Gastroesophageal sphincter (tissue), 4 donors: ENCODE data around the gene UAP1L1. TPM values are rescaled to one million over a fixed set of nuclear protein-coding genes. Genes with fewer than 3 reads are reported as not detected.

Source experiments
- ATAC-seq: fragments of 150-250 bp; one replicate; pipeline ENCODE4 v1.9.1; 2016; ENCODE audit warnings: mild to moderate bottlenecking, moderate library complexity
- H3K27ac ChIP-seq, 4 donors: fragments of 200-600 bp; sonication (generic) in 3 of 4; 1 replicate in 3 of 4; 2 replicates in 1 of 4; pipeline ENCODE4 v1.5.1; 2016 to 2019
- H3K27me3 ChIP-seq: fragments of 200-600 bp; sonication (generic); one replicate; pipeline ENCODE4 v1.5.1; 2019
- H3K36me3 ChIP-seq, 2 donors: fragments of 200-600 bp; sonication (generic); one replicate each; pipeline ENCODE4 v1.5.1; 2019; ENCODE audit warnings: control low read depth in 1 of 2
- H3K4me1 ChIP-seq, 3 donors: fragments of 200-600 bp; sonication (generic); 1 replicate in 2 of 3; 2 replicates in 1 of 3; pipeline ENCODE4 v1.5.1; 2016 to 2019; ENCODE audit warnings: control low read depth in 2 of 3
- H3K4me3 ChIP-seq, 2 donors: fragments of 200-600 bp; sonication (generic); one replicate each; pipeline ENCODE4 v1.5.1; 2019; ENCODE audit warnings: mild to moderate bottlenecking in 1 of 2, moderate library complexity in 1 of 2
- H3K9me3 ChIP-seq, 3 donors: fragments of 200-600 bp; sonication (generic); one replicate each; pipeline ENCODE4 v1.5.1; 2017 to 2019; ENCODE audit warnings: control low read depth in 2 of 3
- EP300 ChIP-seq: sonication (generic); formaldehyde crosslinking; IDR thresholded peaks from one replicate; pipeline ENCODE4 v1.6.1; 2017; ENCODE audit warnings: antibody characterized with exemption, mild to moderate bottlenecking
- POLR2A ChIP-seq, 2 donors: fragments of 450-650 bp; IDR thresholded peaks; one replicate each; pipeline ENCODE4 v1.6.1; 2017; ENCODE audit warnings: antibody characterized with exemption in 2 of 2, mild to moderate bottlenecking in 2 of 2, moderate library complexity in 1 of 2
- POLR2AphosphoS5 ChIP-seq: sonication (generic); formaldehyde crosslinking; IDR thresholded peaks from one replicate; pipeline ENCODE4 v1.6.1; 2017; ENCODE audit warnings: antibody characterized with exemption
- WGBS, 2 donors: methylation state at CpG; one replicate each; pipeline ENCODE4 v1.1.5; 2018; ENCODE audit warnings: low coverage in 1 of 2; 5-methylcytosine and 5-hydroxymethylcytosine counted together
- total RNA-seq, 4 donors: library from RNA; depleted of rRNA; stranded (reverse); fragments of >200 nt; gene quantifications; one replicate each; pipeline ENCODE4 v1.1.0, GENCODE V29; 2016
- TF ChIP-seq, protein P1 (sequence below), 4 experiments: fragments of 200-600 bp in 2 of 4; fragments of 450-650 bp in 2 of 4; sonication (generic) in 1 of 4; IDR thresholded peaks; one replicate each; pipeline ENCODE4 v1.5.1; 2017 to 2019; ENCODE audit warnings: antibody characterized with exemption in 4 of 4, mild to moderate bottlenecking in 2 of 4, moderate library complexity in 2 of 4

Gene UAP1L1
- total RNA-seq, 4 donors from 2014 or later, result 4.2 to 7.3 (median 6.0) TPM

DNA sequence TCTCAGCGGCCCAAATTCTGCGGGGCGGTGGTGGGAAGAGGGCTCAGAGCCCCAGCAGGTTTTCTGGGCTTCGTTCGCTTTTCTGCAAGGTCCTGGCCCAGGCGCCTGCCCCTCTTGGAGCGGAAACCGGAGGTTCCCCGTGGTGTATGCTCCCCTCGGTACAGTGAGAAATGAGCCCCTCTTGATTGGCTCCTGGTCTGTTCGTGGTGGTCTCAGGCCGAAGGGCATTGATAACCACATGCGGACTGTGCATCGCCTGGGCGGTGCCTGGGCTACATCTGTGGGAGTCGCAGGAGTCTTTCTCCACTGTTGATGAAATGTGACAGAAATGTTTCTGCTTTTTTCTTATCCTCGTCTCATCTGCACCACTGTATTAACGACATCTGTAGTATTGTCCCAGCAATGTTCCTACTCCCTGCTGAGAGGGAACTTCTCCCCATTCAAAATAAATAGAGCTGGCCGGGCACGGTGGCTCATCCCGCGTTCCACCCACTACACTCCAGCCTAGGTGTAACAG is 10.2 kb downstream of the UAP1L1 start:
- H3K9me3 ChIP-seq, result no peaks in the 10 kb centered on the region
- no peak for TF ChIP-seq EP300
- TF ChIP-seq POLR2A (IDR thresholded peaks at IDR 0.05), result no peak
- no peak for TF ChIP-seq POLR2AphosphoS5
- TF ChIP-seq, protein P1, sequence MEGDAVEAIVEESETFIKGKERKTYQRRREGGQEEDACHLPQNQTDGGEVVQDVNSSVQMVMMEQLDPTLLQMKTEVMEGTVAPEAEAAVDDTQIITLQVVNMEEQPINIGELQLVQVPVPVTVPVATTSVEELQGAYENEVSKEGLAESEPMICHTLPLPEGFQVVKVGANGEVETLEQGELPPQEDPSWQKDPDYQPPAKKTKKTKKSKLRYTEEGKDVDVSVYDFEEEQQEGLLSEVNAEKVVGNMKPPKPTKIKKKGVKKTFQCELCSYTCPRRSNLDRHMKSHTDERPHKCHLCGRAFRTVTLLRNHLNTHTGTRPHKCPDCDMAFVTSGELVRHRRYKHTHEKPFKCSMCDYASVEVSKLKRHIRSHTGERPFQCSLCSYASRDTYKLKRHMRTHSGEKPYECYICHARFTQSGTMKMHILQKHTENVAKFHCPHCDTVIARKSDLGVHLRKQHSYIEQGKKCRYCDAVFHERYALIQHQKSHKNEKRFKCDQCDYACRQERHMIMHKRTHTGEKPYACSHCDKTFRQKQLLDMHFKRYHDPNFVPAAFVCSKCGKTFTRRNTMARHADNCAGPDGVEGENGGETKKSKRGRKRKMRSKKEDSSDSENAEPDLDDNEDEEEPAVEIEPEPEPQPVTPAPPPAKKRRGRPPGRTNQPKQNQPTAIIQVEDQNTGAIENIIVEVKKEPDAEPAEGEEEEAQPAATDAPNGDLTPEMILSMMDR (IDR thresholded peaks at IDR 0.05), result no peak

DNA sequence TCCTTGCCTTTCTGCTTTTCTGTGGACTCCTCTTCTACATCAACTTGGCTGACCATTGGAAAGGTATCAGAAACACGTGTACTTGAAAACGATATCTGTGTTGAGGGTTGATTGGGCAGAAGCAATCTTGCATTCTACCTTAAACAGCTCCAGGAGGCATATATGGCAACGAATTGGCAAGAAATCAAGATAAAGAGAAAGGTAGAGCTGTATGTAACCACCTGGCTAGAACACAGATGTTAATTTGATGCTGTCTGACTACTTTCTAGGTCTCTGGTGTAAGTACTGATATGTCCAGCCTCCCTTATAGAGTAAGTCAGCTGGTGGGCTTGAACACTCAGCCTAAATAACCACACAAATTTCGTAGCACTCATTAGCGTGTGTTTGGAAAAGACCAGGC is 10.8 kb downstream of the UAP1L1 start:
- no peak for ATAC-seq
- peaks cover 0 to 59% (median 14%) of the 10 kb centered on the region in 3 donors for H3K4me1 ChIP-seq

More for the DNA sequence above, 10.2 kb downstream of the UAP1L1 start:
- Histone ChIP-seq H3K4me3 (peak overlapping the region; percentile 56 to 61), H3K4me1 (peaks cover 0 to 66% (median 14%) of the 10 kb centered on the region in 3 donors), H3K36me3 (peaks cover 0 to 48% of the 10 kb centered on the region in 2 donors), H3K27ac (peak overlapping the region; percentile 64 to 99 (median 96)), H3K27me3 (no peaks in the 10 kb centered on the region)
- ATAC-seq, result no peak
- WGBS, 2 donors, result 20 to 45% methylated on average over 6 to 9 of the region's 22 CpGs

DNA sequence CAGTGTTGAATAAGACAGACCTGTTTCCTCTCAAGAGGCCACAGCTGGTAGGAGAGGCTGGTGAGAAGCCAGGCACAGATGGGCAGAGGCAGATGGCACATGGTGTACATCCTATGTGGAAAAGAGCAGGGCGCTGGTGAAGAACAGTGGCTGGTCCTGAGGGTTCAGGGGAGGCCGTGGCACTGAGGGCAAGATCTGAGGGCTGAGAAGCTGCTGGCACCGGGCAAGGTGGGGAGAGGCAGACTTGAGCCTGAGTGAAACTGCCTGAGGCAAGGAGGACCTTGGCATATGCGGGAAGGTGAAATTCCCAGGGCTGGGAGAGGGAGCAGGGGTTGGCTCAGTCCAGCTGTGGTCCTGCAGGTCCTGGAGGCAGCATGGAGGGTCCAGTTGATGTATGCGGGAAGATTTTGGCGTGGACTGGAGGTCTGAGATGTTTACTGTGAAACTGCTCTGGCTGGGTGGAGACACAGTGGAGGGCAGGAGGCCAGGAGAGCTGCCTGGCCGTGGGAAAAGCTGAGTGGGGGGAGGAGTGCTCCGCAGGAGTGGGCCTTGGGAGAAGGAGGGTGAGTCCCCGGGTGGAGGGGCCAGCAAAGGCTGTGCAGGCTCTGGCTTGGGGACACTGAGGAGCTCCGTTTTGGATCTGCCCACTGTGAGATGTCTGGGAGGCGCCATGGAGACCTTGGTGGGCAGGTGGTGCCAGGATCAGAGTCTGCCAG is 12.1 kb downstream of the UAP1L1 start:
- Histone ChIP-seq H3K4me1 (peaks cover 0 to 47% (median 14%) of the 10 kb centered on the region in 3 donors), H3K36me3 (peaks cover 0 to 55% of the 10 kb centered on the region in 2 donors), H3K4me3 (no peak overlapping the region), H3K27ac (no peak overlapping the region), H3K9me3 (no peaks in the 10 kb centered on the region), H3K27me3 (no peaks in the 10 kb centered on the region)
- TF ChIP-seq POLR2AphosphoS5 (no peak), POLR2A (IDR thresholded peaks at IDR 0.05) (no peak), EP300 (no peak)
- TF ChIP-seq, protein P1 (IDR thresholded peaks at IDR 0.05), result no peak
- ATAC-seq, result no peak
- WGBS, 2 donors, result 50 to 73% methylated on average over 1 to 9 of the region's 11 CpGs

More for the DNA sequence above, 10.8 kb downstream of the UAP1L1 start:
- TF ChIP-seq EP300, result no peak
- TF ChIP-seq POLR2A (IDR thresholded peaks at IDR 0.05), result no peak
- TF ChIP-seq POLR2AphosphoS5, result no peak
- H3K4me3 ChIP-seq, result no peak overlapping the region
- no peaks in the 10 kb centered on the region for H3K9me3 ChIP-seq
- H3K36me3 ChIP-seq, result peaks cover 0 to 48% of the 10 kb centered on the region in 2 donors
- no peaks in the 10 kb centered on the region for H3K27me3 ChIP-seq
- no peak overlapping the region for H3K27ac ChIP-seq
- 77% methylated on average over 3 of the region's 5 CpGs; no CpG with 5 or more reads in 1 of the 2 donors for WGBS, 2 donors

DNA sequence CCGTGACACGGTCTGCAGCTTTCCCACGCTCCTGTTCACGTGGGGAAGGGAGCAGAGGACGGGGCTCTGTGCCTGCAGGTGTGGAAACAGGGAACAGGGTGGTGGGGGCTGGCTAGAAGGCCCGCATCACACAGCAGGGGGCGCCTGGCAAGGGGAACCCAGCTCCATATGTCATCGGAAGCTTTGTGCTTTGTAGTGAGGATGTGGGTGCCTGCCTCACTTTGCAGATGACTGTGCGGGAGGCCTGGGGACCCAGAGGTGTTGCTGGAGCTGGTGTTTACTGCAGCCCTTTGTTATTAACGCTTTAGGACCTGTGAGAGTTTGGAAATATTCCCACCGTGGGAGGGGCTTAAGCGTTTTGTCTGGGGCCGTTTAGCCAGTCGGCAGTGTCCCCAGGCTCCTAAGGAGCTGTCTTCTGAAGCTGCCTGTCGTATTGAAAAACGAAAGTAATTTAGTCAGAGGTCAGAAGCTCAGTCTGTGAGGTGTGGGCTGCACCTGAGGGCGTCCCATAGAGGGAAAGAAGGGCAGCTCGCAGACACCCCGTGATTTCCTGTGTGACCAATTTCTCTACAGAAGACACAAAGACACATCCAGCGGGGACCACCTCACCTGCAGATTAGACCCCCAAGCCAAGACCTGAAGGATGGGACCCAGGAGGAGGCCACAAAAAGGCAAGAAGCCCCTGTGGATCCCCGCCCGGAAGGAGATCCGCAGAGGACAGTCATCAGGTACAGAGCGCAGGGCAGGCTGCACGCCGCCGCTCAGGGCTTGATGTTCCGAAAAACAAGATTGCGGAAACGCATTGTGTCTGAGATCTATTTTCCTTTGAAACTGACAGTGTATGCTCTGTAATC is 18.6 kb downstream of the UAP1L1 start:
- no peak for ATAC-seq
- H3K4me3 ChIP-seq, result no peak overlapping the region
- H3K27me3 ChIP-seq, result no peaks in the 10 kb centered on the region
- H3K27ac ChIP-seq, result no peak overlapping the region
- no peaks in the 10 kb centered on the region for H3K4me1 ChIP-seq
- H3K9me3 ChIP-seq, result no peaks in the 10 kb centered on the region
- 75 to 95% methylated on average over 9 to 11 of the region's 30 CpGs for WGBS, 2 donors
- H3K36me3 ChIP-seq, result peaks cover 0 to 100% of the 10 kb centered on the region in 2 donors
- no peak for TF ChIP-seq POLR2AphosphoS5
- no peak for TF ChIP-seq EP300
- TF ChIP-seq, protein P1 (IDR thresholded peaks at IDR 0.05), result no peak
- TF ChIP-seq POLR2A (IDR thresholded peaks at IDR 0.05), result no peak
